ENCODE data around the gene KRTAP10-1.
A peak's percentile ranks its signal among the peaks of the same experiment; 100 is the strongest.

Gene KRTAP10-1

GRCh38 chr21:44548922-44549321, 8.9 kb upstream of the KRTAP10-1 start:
- no peak for DNase-seq (ENCODE audit: low read depth in 2 of 3, low spot score in 1 of 3)

- no peak for DNase-seq (ENCODE audit: low read depth in 2 of 3, low spot score in 1 of 3)
These were observed 8.4 kb upstream of the KRTAP10-1 start for GRCh38 chr21:44548381-44548780.

GRCh38 chr21:44547656-44548331, 7.8 kb upstream of the KRTAP10-1 start:
- peak in 1 of 3 donors; percentile 6 for DNase-seq (ENCODE audit: low read depth in 2 of 3, low spot score in 1 of 3)

- no peak for DNase-seq (ENCODE audit: low read depth in 2 of 3, low spot score in 1 of 3)
These were observed 4.6 kb upstream of the KRTAP10-1 start for GRCh38 chr21:44544566-44544965.

- no peak for DNase-seq (ENCODE audit: low read depth in 2 of 3, low spot score in 1 of 3)
These were observed 2.7 kb upstream of the KRTAP10-1 start for GRCh38 chr21:44542716-44543115.

- no peak for DNase-seq (ENCODE audit: low read depth in 2 of 3, low spot score in 1 of 3)
These were observed 820 bp upstream of the KRTAP10-1 start for GRCh38 chr21:44540741-44541288.

- DNase-seq (ENCODE audit: low read depth in 2 of 3, low spot score in 1 of 3), result no peak
These were observed 949 bp downstream of the KRTAP10-1 start for GRCh38 chr21:44539046-44539445.

- no peak for DNase-seq (ENCODE audit: low read depth in 2 of 3, low spot score in 1 of 3)
These were observed 1.8 kb downstream of the KRTAP10-1 start for GRCh38 chr21:44537930-44538911.

- no peak for DNase-seq (ENCODE audit: low read depth in 2 of 3, low spot score in 1 of 3)
These were observed 4.0 kb downstream of the KRTAP10-1 start for GRCh38 chr21:44535963-44536362.

- no peak for DNase-seq (ENCODE audit: low read depth in 2 of 3, low spot score in 1 of 3)
These were observed 5.3 kb downstream of the KRTAP10-1 start for GRCh38 chr21:44534688-44535087.

- no peak for DNase-seq (ENCODE audit: low read depth in 2 of 3, low spot score in 1 of 3)
These were observed 5.9 kb downstream of the KRTAP10-1 start for GRCh38 chr21:44533891-44534627.

- no peak for DNase-seq (ENCODE audit: low read depth in 2 of 3, low spot score in 1 of 3)
These were observed 6.7 kb downstream of the KRTAP10-1 start for GRCh38 chr21:44533121-44533890.

GRCh38 chr21:44532712-44533111, 7.3 kb downstream of the KRTAP10-1 start:
- no peak for DNase-seq (ENCODE audit: low read depth in 2 of 3, low spot score in 1 of 3)

- DNase-seq (ENCODE audit: low read depth in 2 of 3, low spot score in 1 of 3), result no peak
These were observed 8.1 kb downstream of the KRTAP10-1 start for GRCh38 chr21:44531606-44532564.

- DNase-seq (ENCODE audit: low read depth in 2 of 3, low spot score in 1 of 3), result no peak
These were observed 8.9 kb downstream of the KRTAP10-1 start for GRCh38 chr21:44530903-44531605.

- no peak for DNase-seq (ENCODE audit: low read depth in 2 of 3, low spot score in 1 of 3)
These were observed 9.6 kb downstream of the KRTAP10-1 start for GRCh38 chr21:44530221-44530902.

- no peak for DNase-seq (ENCODE audit: low read depth in 2 of 3, low spot score in 1 of 3)
These were observed 10.4 kb downstream of the KRTAP10-1 start for GRCh38 chr21:44529503-44530125.

- no peak for DNase-seq (ENCODE audit: low read depth in 2 of 3, low spot score in 1 of 3)
These were observed 11.0 kb downstream of the KRTAP10-1 start for GRCh38 chr21:44529011-44529421.

All from stimulated activated CD4-positive, alpha-beta T cell treated with anti-CD3 and anti-CD28 coated beads, Interleukin-12 subunit alpha, Interleukin-12 subunit beta, amount 100 ng/mL, for 48 hours (primary cell).